Sigmoid colon (tissue), 4 donors: ENCODE results near the gene PSTPIP2.

Experiments
- EP300 ChIP-seq, 4 donors: sonication (generic); formaldehyde crosslinking; IDR thresholded peaks; one replicate each; pipeline ENCODE4 v1.6.1; 2017; ENCODE audit warnings: antibody characterized with exemption in 4 of 4
- TF ChIP-seq, protein P1 (sequence below), 4 experiments: fragments of 450-650 bp in 3 of 4; fragments of 200-600 bp in 1 of 4; IDR thresholded peaks; one replicate each; pipeline ENCODE4 v1.5.1; 2016 to 2019; ENCODE audit warnings: antibody characterized with exemption in 4 of 4, mild to moderate bottlenecking in 3 of 4, moderate library complexity in 2 of 4

DNA sequence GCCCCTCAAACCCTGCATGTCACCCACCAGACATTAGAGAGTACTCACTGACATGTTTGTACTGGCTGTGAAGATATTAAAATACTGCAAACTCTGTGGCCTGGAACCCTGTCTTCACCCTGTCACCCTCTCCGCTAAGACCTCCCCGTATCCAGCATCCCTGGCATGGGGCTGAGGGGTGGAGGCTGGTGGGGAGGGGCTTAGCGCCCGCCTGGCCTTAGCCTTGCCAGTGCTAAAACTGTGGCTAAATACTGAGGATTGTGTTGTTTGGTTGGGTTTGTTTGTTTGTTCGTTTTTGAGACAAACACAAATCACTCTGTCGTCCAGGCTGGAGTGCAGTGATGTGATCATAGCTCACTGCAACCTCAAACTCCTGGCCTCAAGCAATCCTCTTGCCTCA, 1.8 kb downstream of the PSTPIP2 start:
- TF ChIP-seq, protein P1, sequence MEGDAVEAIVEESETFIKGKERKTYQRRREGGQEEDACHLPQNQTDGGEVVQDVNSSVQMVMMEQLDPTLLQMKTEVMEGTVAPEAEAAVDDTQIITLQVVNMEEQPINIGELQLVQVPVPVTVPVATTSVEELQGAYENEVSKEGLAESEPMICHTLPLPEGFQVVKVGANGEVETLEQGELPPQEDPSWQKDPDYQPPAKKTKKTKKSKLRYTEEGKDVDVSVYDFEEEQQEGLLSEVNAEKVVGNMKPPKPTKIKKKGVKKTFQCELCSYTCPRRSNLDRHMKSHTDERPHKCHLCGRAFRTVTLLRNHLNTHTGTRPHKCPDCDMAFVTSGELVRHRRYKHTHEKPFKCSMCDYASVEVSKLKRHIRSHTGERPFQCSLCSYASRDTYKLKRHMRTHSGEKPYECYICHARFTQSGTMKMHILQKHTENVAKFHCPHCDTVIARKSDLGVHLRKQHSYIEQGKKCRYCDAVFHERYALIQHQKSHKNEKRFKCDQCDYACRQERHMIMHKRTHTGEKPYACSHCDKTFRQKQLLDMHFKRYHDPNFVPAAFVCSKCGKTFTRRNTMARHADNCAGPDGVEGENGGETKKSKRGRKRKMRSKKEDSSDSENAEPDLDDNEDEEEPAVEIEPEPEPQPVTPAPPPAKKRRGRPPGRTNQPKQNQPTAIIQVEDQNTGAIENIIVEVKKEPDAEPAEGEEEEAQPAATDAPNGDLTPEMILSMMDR (IDR thresholded peaks at IDR 0.05) = no peak
- TF ChIP-seq EP300 (IDR thresholded peaks at IDR 0.05) = no peak
